ENCODE data around the gene CCL17. TPM values are rescaled to one million over a fixed set of nuclear protein-coding genes. Genes with fewer than 3 reads are reported as not detected.
A peak's percentile ranks its signal among the peaks of the same experiment; 100 is the strongest.

The CCL17 gene
- total RNA-seq, 4 donors from 2014 or later, result not detected

DNA sequence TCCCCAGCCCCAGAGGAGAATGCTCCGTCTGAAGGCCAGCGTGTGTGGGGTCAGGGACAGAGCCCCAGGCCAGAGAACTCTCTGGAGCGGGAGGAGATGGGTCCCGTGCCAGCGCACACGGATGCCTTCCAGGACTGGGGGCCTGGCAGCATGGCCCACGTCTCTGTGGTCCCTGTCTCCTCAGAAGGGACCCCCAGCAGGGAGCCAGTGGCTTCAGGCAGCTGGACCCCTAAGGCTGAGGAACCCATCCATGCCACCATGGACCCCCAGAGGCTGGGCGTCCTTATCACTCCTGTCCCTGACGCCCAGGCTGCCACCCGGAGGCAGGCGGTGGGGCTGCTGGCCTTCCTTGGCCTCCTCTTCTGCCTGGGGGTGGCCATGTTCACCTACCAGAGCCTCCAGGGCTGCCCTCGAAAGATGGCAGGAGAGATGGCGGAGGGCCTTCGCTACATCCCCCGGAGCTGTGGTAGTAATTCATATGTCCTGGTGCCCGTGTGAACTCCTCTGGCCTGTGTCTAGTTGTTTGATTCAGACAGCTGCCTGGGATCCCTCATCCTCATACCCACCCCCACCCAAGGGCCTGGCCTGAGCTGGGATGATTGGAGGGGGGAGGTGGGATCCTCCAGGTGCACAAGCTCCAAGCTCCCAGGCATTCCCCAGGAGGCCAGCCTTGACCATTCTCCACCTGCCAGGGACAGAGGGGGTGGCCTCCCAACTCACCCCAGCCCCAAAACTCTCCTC is 21.9 kb upstream of the CCL17 start:
- no peak for TF ChIP-seq POLR2A (IDR thresholded peaks at IDR 0.05)
- TF ChIP-seq, protein P1, sequence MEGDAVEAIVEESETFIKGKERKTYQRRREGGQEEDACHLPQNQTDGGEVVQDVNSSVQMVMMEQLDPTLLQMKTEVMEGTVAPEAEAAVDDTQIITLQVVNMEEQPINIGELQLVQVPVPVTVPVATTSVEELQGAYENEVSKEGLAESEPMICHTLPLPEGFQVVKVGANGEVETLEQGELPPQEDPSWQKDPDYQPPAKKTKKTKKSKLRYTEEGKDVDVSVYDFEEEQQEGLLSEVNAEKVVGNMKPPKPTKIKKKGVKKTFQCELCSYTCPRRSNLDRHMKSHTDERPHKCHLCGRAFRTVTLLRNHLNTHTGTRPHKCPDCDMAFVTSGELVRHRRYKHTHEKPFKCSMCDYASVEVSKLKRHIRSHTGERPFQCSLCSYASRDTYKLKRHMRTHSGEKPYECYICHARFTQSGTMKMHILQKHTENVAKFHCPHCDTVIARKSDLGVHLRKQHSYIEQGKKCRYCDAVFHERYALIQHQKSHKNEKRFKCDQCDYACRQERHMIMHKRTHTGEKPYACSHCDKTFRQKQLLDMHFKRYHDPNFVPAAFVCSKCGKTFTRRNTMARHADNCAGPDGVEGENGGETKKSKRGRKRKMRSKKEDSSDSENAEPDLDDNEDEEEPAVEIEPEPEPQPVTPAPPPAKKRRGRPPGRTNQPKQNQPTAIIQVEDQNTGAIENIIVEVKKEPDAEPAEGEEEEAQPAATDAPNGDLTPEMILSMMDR (IDR thresholded peaks at IDR 0.05), result no peak
- no peak overlapping the region for H3K4me3 ChIP-seq
- H3K4me1 ChIP-seq, result peaks cover 4 to 15% (median 10%) of the 10 kb centered on the region in 4 donors
- no peaks in the 10 kb centered on the region for H3K27me3 ChIP-seq
- no peaks in the 10 kb centered on the region for H3K36me3 ChIP-seq
- H3K27ac ChIP-seq, result no peak overlapping the region
- no peaks in the 10 kb centered on the region for H3K9me3 ChIP-seq
- no peak for DNase-seq

DNA sequence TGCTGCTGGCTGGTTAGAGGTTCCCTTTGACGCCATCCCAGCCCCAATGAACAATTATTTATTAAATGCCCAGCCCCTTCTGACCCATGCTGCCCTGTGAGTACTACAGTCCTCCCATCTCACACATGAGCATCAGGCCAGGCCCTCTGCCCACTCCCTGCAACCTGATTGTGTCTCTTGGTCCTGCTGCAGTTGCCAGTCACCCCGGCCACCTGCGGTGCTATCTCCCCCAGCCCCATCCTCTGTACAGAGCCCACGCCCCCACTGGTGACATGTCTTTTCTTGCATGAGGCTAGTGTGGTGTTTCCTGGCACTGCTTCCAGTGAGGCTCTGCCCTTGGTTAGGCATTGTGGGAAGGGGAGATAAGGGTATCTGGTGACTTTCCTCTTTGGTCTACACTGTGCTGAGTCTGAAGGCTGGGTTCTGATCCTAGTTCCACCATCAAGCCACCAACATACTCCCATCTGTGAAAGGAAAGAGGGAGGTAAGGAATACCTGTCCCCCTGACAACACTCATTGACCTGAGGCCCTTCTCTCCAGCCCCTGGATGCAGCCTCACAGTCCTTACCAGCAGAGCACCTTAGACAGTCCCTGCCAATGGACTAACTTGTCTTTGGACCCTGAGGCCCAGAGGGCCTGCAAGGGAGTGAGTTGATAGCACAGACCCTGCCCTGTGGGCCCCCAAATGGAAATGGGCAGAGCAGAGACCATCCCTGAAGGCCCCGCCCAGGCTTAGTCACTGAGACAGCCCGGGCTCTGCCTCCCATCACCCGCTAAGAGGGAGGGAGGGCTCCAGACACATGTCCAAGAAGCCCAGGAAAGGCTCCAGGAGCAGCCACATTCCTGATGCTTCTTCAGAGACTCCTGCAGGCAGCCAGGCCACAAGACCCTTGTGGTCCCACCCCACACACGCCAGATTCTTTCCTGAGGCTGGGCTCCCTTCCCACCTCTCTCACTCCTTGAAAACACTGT is 21.0 kb upstream of the CCL17 start:
- Histone ChIP-seq H3K36me3 (no peaks in the 10 kb centered on the region), H3K27me3 (no peaks in the 10 kb centered on the region), H3K9me3 (no peaks in the 10 kb centered on the region), H3K4me3 (no peak overlapping the region), H3K27ac (peak overlapping the region in 2 of 4 donors; percentile 13 to 35), H3K4me1 (peaks cover 0 to 15% (median 10%) of the 10 kb centered on the region in 4 donors)
- TF ChIP-seq POLR2A (IDR thresholded peaks at IDR 0.05), result no peak
- TF ChIP-seq, protein P1 (IDR thresholded peaks at IDR 0.05), result no peak
- DNase-seq, result peak in 1 of 3 donors; percentile 21

DNA sequence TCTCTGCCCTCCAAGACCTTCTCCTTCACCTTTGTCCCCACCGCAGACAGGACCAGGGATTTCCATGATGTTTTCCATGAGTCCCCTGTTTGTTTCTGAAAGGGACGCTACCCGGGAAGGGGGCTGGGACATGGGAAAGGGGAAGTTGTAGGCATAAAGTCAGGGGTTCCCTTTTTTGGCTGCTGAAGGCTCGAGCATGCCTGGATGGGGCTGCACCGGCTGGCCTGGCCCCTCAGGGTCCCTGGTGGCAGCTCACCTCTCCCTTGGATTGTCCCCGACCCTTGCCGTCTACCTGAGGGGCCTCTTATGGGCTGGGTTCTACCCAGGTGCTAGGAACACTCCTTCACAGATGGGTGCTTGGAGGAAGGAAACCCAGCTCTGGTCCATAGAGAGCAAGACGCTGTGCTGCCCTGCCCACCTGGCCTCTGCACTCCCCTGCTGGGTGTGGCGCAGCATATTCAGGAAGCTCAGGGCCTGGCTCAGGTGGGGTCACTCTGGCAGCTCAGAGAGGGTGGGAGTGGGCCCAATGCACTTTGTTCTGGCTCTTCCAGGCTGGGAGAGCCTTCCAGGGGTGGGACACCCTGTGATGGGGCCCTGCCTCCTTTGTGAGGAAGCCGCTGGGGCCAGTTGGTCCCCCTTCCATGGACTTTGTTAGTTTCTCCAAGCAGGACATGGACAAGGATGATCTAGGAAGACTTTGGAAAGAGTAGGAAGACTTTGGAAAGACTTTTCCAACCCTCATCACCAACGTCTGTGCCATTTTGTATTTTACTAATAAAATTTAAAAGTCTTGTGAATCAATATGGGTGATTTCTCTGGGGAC is 20.1 kb upstream of the CCL17 start:
- TF ChIP-seq, protein P1 (IDR thresholded peaks at IDR 0.05), result no peak
- TF ChIP-seq POLR2A (IDR thresholded peaks at IDR 0.05), result no peak
- Histone ChIP-seq H3K27ac (peak overlapping the region in 2 of 4 donors; percentile 13 to 35), H3K27me3 (no peaks in the 10 kb centered on the region), H3K36me3 (no peaks in the 10 kb centered on the region), H3K4me3 (no peak overlapping the region), H3K9me3 (no peaks in the 10 kb centered on the region), H3K4me1 (peaks cover 0 to 15% (median 10%) of the 10 kb centered on the region in 4 donors)
- peak; percentile 37 to 69 (median 62) for DNase-seq

DNA sequence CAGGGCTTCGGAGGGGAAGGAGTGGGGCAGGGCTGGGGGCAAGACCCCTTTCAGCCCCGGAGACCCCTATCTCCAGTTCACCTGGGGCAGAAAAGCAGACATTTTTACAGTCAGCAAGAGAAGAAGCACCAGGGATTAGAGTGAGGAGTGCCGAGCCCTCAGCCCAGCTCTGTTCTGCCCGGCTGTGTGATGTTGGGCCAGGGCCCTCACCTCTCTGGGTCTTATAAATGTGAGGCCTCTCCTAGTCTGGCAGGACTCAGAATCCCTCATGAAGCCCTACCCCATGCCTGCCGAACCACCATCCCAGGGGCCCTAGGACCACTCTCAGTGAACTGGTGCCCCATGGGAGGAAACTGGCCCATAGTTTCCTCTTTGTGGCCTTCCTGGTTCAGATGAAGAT is 19.5 kb upstream of the CCL17 start:
- no peaks in the 10 kb centered on the region for H3K27me3 ChIP-seq
- DNase-seq, result no peak

More for the DNA sequence above, 19.5 kb upstream of the CCL17 start:
- Histone ChIP-seq H3K4me3 (no peak overlapping the region), H3K4me1 (peaks cover 0 to 15% (median 10%) of the 10 kb centered on the region in 4 donors), H3K9me3 (no peaks in the 10 kb centered on the region), H3K36me3 (no peaks in the 10 kb centered on the region), H3K27ac (no peak overlapping the region)
- no peak for TF ChIP-seq POLR2A (IDR thresholded peaks at IDR 0.05)
- TF ChIP-seq, protein P1 (IDR thresholded peaks at IDR 0.05), result no peak
